Stimulated activated naive CD4-positive, alpha-beta T cell (primary cell): ENCODE data around the gene MARF1.
"Not testable (repeated sequence)": the region's sequence is repeated elsewhere in the genome, so short reads cannot be mapped to it uniquely, and the experiment has no call there.

Experiments used
- DNase-seq, 6 experiments: peaks; one replicate each; lab custom pipeline; 2025; lab: John Stamatoyannopoulos, UW

The MARF1 gene

GRCh38 chr16:15643048-15643945 is at the start of gene MARF1:
TSS of gene MARF1 (minus strand) at chr16:15643154. CDS start at chr16:15639233, 3,921 bp downstream.
- peak; percentile 96 to 99 (median 98) for DNase-seq

- DNase-seq, result not testable (repeated sequence)
Measured at GRCh38 chr16:15692508-15692907, 49.6 kb upstream of the MARF1 start.

GRCh38 chr16:15691046-15691445 is 48.1 kb upstream of the MARF1 start:
- no peak for DNase-seq

GRCh38 chr16:15690296-15690695 is 47.3 kb upstream of the MARF1 start:
- no peak for DNase-seq

GRCh38 chr16:15689290-15689689 is 46.3 kb upstream of the MARF1 start:
- DNase-seq, result no peak

- no peak for DNase-seq
Measured at GRCh38 chr16:15686287-15686686, 43.3 kb upstream of the MARF1 start.

- DNase-seq, result peak in 3 of 6 experiments; percentile 3 to 14 (median 3)
Measured at GRCh38 chr16:15682105-15682570, 39.2 kb upstream of the MARF1 start.

GRCh38 chr16:15677447-15677846 is 34.5 kb upstream of the MARF1 start:
- DNase-seq, result no peak

GRCh38 chr16:15676506-15676905 is 33.6 kb upstream of the MARF1 start:
- no peak for DNase-seq

- no peak for DNase-seq
Measured at GRCh38 chr16:15674571-15674970, 31.6 kb upstream of the MARF1 start.

- DNase-seq, result peak; percentile 66 to 92 (median 78)
Measured at GRCh38 chr16:15672514-15673167, 29.7 kb upstream of the MARF1 start.

GRCh38 chr16:15672127-15672513 is 29.2 kb upstream of the MARF1 start:
- not testable (repeated sequence) for DNase-seq

GRCh38 chr16:15671530-15672117 is 28.7 kb upstream of the MARF1 start:
- no peak for DNase-seq

- DNase-seq, result no peak
Measured at GRCh38 chr16:15667091-15667742, 24.3 kb upstream of the MARF1 start.

GRCh38 chr16:15665107-15665506 is 22.2 kb upstream of the MARF1 start:
- DNase-seq, result no peak

GRCh38 chr16:15660203-15660601 is 17.2 kb upstream of the MARF1 start:
- DNase-seq, result no peak

- no peak for DNase-seq
Measured at GRCh38 chr16:15658556-15658955, 15.6 kb upstream of the MARF1 start.

- DNase-seq, result no peak
Measured at GRCh38 chr16:15658149-15658548, 15.2 kb upstream of the MARF1 start.

GRCh38 chr16:15655561-15655960 is 12.6 kb upstream of the MARF1 start:
- DNase-seq, result not testable (repeated sequence)

- no peak for DNase-seq
Measured at GRCh38 chr16:15654591-15654990, 11.6 kb upstream of the MARF1 start.

- no peak for DNase-seq
Measured at GRCh38 chr16:15653227-15653626, 10.3 kb upstream of the MARF1 start.
